GM21619 (cell line): ENCODE data around the gene FBN1.

ENCODE experiments used
- ATAC-seq: cut with Tn5 transposase; IDR thresholded peaks from one replicate; pipeline ENCODE4 v1.9.1; 2021; ENCODE audit not compliant: unreplicated experiment

FBN1 gene

DNA sequence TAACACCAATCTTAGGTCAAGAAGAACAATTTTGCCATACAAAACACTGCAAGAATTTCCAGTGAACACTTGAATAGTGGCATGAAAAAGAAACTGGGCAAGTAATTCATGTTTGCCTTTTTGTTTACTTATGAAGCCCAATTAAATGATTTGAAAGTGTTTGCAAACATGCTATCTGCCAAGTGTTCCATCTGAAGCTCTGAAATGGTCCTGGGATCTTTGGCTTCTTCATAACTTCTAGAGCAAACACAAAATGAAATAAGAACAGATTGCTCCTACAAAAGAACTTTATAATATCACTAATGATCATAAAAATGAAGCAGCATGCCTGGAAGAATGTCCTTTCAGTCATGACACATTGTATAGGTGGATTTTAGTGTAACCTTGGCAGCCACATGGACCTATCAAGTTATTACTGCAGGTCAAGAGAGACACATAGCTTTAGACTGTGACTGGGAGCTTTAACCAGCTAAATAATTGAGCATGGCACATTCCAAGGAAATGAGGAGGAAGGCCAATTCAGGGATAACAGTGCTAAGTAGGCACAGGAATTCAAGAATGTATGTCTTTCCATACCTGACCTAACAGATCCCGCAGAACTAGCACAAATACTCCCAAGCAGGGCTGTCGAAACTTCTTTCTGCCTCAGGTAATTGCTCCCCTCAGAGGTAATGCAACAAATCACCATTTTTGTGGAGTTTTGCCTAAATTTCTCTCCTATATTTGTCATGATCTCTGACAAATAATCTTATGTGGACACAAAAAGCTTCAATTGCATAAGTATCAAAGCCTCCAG lies 169.7 kb downstream of the FBN1 start:
- no peak for ATAC-seq

DNA sequence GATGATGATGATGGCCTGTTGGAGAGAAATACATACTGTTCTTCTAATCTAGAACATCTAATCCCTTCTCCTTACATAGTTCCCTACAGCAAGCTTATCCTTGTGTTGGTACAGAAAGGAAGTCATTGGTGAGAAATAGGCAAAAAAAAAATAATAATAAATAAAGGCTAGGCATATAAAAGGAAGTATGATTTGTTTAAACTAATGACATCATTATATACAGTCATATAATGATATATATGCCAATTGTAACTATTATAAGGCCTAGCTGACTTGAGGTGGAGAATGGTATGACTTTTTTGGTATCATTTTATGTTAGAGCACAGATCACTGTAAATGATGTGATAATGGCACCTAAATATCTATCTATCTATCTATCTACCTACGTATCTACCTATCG lies 171.8 kb downstream of the FBN1 start:
- no peak for ATAC-seq

DNA sequence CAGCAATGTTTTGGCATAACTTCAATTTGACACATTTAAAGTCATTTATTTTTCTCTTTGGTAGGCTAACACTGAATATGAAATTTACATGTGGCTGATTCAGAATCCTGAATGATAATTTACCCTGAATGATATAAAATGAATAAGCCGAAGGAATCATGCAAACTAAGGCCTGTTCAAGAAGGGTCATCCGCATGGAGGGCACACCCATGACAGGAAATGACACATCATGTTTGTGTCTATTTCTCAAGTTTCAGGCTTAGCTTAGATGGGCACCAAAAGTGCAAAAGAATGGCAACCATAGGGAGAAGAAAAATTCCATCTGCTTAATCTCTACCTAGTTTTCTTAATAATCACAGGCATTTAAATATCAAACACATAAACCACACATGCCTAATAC lies 172.8 kb downstream of the FBN1 start:
- no peak for ATAC-seq

DNA sequence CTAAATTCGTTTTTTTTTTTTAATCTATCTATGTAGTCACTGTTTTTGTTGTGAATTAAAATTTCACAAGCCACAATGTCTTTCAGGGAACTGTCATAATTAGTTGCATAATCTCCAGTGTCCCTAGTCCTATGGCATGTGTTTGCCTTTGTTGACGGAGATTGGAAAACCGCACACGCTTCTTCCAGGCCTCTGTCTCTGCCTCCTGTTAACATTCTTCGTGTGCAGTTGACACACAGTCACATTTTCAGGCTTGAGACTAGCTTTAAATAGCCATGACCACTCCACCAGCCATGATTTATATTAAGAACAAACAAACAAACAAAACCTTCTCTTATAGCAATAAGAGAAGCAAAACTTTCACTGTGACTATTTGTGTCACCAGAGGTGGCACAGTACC lies 174.4 kb downstream of the FBN1 start:
- no peak for ATAC-seq

DNA sequence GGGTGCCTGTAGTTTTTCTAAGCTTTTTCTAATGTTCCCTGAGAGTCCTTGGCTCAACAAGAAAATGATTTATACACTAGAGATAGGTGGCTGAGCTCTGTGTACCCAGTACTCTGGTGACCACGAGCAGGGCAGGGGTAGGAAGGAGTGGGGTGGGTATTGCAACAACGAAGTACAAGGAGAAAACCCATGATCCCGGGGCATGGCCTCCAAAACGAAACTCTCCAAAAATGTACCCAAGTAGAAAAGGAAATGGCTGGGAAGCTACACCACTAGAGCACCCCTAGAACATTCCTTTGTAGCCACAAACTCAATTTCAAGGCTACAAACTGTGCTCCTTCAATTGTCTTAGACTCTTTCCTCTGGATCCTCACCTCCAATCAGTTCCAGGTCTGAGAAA lies 175.4 kb downstream of the FBN1 start:
- no peak for ATAC-seq

DNA sequence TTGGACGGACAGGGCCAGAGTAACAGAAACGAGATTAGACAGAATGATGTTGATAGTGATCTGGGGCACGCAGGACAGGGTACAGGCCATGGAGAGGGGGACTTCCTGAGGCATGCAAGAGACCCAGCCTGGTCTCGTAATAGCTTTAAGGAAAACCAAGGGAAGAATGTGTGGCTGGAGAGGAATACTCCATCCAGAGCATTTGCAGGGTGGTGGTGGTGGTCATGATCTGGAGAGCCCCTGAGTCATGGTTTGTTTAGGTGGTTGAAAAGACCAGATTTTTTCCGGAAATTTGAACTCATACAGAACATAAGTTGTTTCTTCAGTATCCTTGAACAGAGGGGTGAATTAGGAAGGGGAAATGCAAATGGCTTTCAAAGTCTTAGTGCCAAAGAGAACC lies 175.8 kb downstream of the FBN1 start:
- ATAC-seq: no peak

DNA sequence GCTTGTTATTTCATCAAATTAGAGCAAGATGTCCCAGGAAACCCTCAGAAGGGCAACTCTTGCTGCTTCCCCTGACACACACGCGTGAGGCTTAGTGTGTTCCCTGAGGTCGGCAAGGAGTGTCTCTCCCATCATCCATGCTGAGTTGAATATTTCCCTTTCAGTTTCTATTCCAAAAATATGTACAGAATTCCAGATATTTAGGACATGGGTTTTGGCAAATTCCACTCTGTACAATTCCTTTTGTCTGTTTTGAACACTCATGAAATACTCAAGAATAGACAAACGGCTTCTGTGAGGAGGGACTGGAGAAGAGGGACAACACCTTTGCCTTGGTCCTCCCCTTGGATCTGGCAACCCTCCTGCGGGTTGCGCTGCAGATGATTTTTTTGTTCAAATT lies 176.2 kb downstream of the FBN1 start:
- no peak for ATAC-seq

DNA sequence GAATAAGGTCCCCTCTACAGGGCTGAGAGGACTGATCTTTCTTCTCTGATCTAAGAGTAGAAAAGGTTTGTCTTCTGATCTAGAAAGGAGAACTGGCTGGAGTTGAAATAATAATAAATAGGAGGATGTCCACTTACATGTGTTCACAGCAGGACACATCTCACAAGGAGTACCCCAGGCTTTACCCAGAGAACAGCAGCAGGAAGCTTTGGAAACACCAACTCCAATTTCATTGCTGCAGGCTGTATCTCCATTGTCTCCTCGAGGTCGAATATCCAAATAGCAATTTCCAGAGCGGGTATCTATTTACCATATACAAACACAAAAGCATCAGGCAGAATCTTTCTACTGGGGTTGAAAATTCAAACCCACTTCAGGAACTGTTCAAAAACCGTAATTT lies 177.7 kb downstream of the FBN1 start:
- ATAC-seq: no peak

DNA sequence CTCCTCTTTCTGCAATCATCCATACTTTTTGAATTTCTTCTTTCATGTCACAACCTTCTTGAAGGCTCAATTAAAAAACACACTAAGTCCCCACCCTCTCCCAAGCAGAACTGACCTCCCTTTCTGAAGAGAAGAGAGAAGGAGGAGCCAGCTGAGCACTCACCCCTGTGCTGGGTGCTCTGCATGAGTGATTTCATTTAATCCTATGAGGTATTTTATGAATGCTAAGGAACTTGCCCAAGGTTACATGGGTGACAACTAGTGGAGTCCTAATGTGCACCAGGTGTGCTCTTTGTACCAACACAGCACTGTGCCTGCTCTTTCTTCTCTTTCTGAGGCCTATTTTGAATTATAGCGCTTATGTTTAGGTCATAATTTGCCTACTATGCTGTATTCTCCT lies 178.7 kb downstream of the FBN1 start:
- no peak for ATAC-seq

DNA sequence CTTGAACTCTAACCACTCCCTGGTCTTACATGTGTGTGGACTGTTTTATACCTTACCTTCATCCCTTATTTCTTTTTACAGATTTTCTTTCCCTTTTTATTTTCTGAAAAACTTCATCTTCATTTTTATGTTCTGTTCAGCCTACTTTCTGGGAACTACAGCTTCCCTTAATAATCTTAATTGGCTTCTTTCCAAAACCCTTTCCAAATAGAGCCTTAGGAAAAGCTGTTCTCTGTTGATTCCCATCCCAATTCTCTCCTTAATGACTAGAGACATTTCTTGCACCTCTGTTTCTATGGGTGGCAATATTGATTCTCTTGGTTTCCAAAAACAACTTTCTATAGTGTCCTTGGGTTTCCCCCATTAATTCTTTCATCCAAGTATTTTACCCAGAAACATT lies 179.4 kb downstream of the FBN1 start:
- no peak for ATAC-seq

DNA sequence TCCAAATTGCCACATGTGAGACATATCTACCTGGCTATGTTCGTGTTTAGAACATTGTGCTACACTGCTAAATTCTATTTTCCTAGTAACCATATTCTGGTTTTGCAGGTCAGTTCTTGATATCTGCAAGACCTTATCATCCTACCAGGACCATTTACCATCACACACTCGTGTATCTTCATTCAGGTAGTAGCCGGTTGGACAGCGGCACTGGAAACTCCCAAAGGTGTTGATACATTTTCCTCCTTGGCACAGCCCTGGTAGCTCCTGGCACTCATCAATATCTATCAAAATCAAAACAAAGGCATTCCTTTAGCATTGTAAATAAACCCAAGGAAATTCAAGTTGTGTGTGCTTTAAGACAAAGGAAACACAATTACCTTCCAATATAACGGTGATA lies 180.1 kb downstream of the FBN1 start:
- ATAC-seq: no peak

DNA sequence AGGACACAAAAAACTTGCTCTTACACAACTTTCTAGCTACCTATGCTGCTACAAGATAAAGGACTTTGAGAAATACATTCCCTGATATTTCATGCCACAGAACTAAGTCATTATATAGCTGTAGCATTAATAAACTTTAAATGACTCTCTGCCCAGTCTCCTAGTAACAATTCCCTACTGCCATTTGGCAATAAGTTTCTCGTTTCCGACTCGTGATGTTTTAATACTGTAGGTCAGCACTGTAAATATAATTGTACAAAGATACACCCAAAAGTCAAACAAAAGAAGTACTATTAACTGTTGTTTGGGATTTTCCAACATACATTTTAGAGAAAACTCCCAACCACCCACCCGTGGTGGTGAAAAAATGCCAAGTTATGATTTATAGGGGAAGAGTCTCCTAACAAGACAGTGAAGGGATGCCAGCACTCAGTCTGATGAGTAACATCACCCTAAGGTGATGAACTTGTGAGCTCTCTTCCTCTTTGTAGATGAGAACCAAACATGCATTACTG lies 182.1 kb downstream of the FBN1 start:
- no peak for ATAC-seq

DNA sequence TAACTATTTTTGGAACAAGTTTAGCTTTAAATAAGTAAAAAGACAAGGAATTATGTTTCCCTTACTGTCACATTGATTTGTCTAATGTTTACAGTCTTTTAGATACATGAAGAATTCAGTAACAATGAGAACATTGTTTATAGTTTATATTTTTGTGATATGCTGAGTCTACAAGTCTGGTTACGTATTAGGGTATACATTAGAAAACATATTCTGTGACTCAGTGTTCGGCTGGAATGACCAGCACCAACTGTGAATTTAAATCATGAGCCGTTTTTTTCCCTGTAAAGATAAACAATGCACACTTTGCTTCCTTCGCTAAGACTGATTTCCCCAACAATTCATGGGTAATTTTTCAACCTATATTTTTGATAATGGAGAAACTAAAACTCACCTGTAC lies 182.8 kb downstream of the FBN1 start:
- ATAC-seq: no peak

DNA sequence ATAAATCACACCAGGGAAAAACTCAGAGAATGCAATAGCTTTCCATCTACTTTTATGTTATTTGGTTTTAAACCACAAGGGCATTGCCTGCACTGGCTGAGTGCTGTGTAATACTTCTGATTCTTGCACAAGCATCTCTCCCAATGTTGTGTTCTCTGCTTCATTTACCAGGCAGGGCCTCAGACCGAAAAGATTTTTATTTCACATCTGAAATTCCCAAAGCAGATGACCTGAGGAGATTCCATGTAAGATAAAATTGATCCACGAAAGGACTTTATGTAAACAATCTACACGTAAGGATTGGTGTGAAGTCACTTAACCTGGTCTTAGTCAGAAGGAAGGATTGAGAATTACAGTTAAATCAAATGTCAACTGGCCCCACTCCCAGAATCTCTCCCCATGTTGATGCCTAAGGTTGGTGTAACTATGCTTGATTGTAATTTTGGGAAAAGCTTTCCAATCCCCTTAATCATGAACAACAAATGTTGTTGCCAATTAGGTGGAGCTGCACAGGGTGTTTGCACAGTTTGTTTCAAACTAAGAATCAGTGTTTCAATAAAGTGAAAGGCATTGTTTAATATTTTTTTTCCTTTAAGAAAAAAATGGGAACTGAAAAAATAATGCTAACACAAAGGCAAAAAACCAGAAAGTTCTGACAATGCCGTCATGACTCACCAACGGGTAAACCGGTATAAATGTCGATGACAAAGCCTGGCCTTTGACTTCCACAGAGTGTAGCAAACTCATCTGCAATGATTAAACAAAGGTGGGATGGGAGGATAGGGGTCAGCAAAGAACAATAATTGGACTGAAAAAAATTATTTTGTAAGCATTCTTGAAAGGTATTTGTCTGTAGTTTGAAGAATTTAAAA lies 185.7 kb downstream of the FBN1 start:
- ATAC-seq: no peak

DNA sequence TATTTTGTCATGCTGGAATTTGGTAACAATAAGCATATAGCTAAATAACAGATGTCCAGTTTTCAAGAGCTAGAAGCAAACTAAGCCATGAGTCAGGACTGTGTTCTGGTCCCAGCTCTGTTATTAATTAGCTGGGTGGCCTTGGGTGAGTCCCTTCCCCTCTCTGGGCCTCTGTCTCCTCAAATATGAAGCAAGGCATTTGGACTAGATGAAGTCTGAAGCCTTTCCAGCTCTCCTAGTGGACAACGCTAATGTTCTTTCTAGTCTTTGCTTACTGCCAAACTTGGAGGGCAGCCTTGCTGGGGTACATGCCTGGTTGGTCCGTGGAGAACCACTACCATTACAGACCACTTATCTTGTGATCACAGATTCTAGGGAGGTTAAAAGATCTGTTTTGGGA lies 186.6 kb downstream of the FBN1 start:
- ATAC-seq: no peak

DNA sequence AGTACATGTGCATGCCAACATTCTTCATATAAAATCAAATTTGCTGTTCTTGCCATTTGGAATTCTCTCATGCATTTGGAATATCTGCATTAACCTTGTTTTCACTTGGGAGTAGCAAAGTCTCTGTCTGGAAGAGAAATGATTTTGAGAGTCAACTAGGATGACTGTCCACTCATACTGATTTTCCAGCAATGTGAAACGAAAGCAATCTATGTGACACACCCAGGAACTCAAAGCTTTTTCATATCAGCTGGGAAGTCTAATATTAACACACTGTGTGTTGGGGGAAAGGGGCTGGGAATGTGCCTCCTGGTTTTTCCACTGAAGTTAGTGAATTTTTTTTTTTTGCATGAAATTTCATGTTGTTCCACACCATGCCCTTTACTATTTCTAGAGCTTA lies 189.4 kb downstream of the FBN1 start:
- ATAC-seq: no peak

DNA sequence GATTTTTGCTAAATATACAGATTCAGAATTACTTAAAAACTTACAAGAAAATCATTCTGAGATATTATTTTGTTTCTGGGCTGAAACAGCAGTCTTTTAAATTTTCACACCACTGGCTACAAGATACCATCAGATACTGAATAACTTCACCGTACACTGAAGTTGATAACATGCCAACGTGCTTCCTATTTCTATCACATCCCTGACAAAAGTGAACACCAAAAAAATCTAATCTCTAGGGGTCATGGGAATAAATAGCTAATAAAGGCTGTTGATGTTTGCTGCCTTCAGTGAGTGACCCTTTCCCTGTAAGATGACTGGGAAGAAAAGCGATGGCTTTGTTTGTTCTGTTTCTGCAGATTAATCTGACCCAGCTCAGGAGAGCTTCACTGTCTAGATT lies 193.8 kb downstream of the FBN1 start:
- ATAC-seq: no peak

DNA sequence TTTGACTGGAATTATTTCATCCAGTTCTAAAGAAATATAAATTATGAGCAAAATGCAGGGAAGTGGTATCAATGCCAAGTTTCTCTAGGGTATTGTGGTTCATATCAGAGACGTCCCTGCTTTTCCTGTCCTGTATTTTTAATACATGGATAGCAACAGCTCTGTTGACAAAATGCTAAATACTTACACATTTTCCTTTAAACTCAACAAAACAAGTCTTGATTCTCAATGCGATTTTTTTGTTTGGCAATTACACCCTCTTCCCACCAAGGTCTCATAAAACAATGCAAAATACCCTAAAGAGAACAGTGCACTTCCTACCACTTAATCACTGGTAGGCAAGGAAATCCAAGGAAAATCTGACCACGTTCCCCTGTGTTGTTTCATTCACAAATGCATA lies 194.3 kb downstream of the FBN1 start:
- ATAC-seq: no peak

DNA sequence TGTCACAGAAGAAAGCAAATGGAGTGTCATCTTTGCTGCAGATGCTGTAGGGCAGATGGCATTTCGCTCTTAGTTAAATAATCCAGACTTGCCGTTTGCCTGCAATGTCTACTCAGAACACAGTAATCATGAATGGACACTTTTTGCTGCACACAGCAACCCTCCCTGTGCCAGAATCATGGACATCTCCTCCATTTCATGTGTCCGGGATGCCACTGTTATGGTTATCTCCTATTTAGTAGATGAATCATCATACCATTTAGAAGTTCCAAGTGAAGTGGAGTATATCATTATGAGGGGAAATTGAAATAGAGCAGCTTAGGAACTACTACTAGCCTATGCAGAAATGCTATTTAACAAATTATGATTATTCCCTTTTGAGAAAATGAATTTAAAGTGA lies 195.8 kb downstream of the FBN1 start:
- ATAC-seq: no peak

DNA sequence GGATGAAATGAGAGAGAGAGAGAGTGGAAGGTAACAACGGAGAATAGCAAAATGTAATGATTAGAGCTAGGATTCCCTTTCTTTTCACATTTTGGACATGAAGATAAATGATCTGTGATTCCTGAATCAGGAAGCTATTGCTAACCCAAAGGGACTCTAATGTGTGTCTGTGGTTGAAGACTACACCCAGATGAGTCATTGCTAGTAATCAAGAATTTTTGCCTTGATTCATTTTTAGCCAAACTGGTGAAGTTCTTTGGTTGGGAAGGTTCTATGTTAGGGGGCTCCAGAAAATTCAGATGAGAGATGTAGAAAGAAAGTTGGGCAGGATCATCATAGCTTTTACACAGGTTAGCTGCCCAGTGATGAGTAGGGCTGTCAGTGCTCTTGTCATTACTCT lies 197.9 kb downstream of the FBN1 start:
- no peak for ATAC-seq

DNA sequence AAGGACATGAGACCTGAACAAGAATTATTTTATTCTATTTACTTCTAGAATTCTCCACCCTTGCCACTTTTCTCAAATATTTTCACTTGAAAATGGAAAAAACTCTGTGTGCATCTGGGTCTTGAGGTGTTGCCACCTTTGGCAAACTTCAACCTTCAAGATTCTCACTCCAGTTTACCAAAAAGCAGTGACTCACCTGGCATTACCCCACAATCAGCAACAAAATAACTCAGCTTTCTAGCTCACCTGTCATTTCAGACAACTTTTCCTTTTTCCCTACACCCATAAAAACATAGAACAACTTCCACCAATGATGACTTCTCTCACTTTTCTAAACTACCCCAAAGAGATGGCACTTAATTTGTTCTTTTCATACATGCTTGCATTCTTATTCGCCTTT lies 198.5 kb downstream of the FBN1 start:
- ATAC-seq: no peak

DNA sequence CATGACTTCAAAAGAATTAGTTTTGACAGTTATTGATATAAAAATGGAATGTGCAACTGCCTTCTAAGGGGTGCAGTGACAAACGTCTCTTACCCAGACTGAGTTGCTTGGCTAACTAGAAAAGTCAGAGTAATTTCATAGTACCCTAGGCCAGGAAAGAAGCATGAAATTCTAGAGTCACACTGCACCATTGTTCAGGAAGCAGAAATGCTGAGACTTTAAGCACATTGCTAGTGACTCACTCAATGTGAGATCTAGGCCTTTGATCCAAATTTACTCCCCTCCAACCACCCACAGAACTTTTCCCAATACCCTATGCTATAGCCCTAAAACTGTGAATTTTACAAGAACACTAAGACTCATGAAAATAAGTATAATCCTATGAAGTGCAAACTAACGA lies 203.5 kb downstream of the FBN1 start:
- ATAC-seq: no peak
